Measurements from ENCODE around the gene FOXP4.

Gene FOXP4

GRCh38 chr6:41593406-41593805 is 47.2 kb downstream of the FOXP4 start:
- TF ChIP-seq, protein P1, sequence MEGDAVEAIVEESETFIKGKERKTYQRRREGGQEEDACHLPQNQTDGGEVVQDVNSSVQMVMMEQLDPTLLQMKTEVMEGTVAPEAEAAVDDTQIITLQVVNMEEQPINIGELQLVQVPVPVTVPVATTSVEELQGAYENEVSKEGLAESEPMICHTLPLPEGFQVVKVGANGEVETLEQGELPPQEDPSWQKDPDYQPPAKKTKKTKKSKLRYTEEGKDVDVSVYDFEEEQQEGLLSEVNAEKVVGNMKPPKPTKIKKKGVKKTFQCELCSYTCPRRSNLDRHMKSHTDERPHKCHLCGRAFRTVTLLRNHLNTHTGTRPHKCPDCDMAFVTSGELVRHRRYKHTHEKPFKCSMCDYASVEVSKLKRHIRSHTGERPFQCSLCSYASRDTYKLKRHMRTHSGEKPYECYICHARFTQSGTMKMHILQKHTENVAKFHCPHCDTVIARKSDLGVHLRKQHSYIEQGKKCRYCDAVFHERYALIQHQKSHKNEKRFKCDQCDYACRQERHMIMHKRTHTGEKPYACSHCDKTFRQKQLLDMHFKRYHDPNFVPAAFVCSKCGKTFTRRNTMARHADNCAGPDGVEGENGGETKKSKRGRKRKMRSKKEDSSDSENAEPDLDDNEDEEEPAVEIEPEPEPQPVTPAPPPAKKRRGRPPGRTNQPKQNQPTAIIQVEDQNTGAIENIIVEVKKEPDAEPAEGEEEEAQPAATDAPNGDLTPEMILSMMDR (IDR thresholded peaks at IDR 0.05; ENCODE audit: borderline replicate concordance, control extremely low read depth, extremely low read depth, insufficient read depth, missing control alignments): no peak
- in situ Hi-C loops (cut with MboI; ENCODE audit: low sequenced_read_pairs, unreplicated experiment): loop anchor here (5.0 kb wide), 1 partner anchor 131 kb away; no protein-coding TSS in a partner anchor
- DNase-seq (ENCODE audit: low spot score): no peak

GRCh38 chr6:41593839-41594238 is 47.7 kb downstream of the FOXP4 start:
- no peak for DNase-seq (ENCODE audit: low spot score)
- in situ Hi-C loops (cut with MboI; ENCODE audit: low sequenced_read_pairs, unreplicated experiment): loop anchor here (5.0 kb wide), 1 partner anchor 132 kb away; no protein-coding TSS in a partner anchor
- TF ChIP-seq, protein P1 (IDR thresholded peaks at IDR 0.05; ENCODE audit: borderline replicate concordance, control extremely low read depth, extremely low read depth, insufficient read depth, missing control alignments): no peak

- TF ChIP-seq, protein P1 (IDR thresholded peaks at IDR 0.05; ENCODE audit: borderline replicate concordance, control extremely low read depth, extremely low read depth, insufficient read depth, missing control alignments): no peak
- DNase-seq (ENCODE audit: low spot score): no peak
- in situ Hi-C loops (cut with MboI; ENCODE audit: low sequenced_read_pairs, unreplicated experiment): loop anchor here (5.0 kb wide), 1 partner anchor 132 kb away; no protein-coding TSS in a partner anchor
Measured at GRCh38 chr6:41594326-41594725, 48.1 kb downstream of the FOXP4 start.

GRCh38 chr6:41594766-41595165 is 48.6 kb downstream of the FOXP4 start:
- DNase-seq (ENCODE audit: low spot score): no peak
- in situ Hi-C loops (cut with MboI; ENCODE audit: low sequenced_read_pairs, unreplicated experiment): loop anchor here (5.0 kb wide), 1 partner anchor 132 kb away; no protein-coding TSS in a partner anchor
- TF ChIP-seq, protein P1 (IDR thresholded peaks at IDR 0.05; ENCODE audit: borderline replicate concordance, control extremely low read depth, extremely low read depth, insufficient read depth, missing control alignments): no peak

DNA sequence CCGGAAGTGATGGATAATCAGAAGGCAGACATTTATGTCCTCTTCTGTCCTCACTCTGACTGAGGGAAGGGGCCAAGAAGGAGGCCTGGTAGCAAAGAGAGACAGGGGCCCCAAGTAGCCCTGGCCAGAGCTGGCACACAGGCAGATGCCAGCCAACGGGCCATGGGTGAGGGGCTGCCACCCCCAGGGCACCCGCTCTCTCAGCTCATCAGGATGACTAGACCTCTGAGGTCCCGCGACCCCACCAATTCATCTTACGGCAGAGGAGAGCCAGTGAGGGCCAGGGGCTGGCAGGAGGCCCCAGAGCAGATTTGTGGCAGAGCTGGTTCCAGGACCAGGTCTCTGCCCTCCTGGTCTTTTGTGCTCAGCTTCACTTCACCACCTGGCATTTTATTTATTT is 49.0 kb downstream of the FOXP4 start:
- in situ Hi-C loops (cut with MboI; ENCODE audit: low sequenced_read_pairs, unreplicated experiment): no loop called here
- TF ChIP-seq, protein P1 (IDR thresholded peaks at IDR 0.05; ENCODE audit: borderline replicate concordance, control extremely low read depth, extremely low read depth, insufficient read depth, missing control alignments): no peak
- no peak for DNase-seq (ENCODE audit: low spot score)

DNA sequence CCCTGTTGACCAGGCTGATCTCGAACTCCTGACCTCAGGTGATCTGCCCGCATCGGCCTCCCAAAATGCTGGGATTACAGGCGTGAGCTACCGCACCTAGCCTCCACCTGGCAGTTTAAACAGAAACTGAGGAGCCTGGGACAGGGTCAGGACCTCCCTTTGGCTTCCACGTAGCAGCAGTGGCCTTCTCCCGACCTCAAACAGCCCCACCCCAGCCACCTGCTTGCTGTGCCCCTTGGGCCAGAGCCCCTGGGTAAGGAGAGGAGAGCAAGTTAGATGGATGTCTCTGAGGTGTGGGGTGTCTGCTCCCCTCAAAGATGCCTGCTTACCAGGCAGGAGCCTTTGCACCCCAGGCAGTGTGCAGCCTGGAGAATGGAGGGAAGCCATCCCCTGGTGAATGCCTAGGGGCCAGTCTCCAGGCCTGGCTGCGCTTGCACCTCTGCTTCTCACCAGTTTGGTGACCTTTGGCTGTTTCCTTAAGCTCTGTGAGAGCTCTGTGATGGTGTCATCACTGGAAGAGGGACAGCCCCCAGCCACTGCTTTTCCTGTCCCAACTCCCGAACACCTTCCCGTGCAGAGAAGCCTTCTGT is 50.0 kb downstream of the FOXP4 start:
- DNase-seq (ENCODE audit: low spot score): no peak
- TF ChIP-seq, protein P1 (IDR thresholded peaks at IDR 0.05; ENCODE audit: borderline replicate concordance, control extremely low read depth, extremely low read depth, insufficient read depth, missing control alignments): no peak
- in situ Hi-C loops (cut with MboI; ENCODE audit: low sequenced_read_pairs, unreplicated experiment): no loop called here
